B cell (primary cell): ENCODE results near the gene RMND5A. TPM values are rescaled to one million over a fixed set of nuclear protein-coding genes. Genes with fewer than 3 reads are reported as not detected.

Experiments used
- ATAC-seq: fragments of 200-7000 bp; cut with Tn5 transposase; one replicate; pipeline ENCODE4 v1.10.0; 2021; ENCODE audit warnings: low read depth, mild to moderate bottlenecking, moderate number of reproducible peaks, moderate library complexity
- CTCF ChIA-PET: fragments of 350-600 bp; sonication (Branson Sonifier 250); formaldehyde crosslinking; loops from one replicate; lab custom pipeline; 2021; ENCODE audit warnings: antibody characterized with exemption, inconsistent platforms; lab: Charles Lee
- POLR2A ChIA-PET: fragments of 350-600 bp; sonication (Branson Sonifier 250); formaldehyde crosslinking; loops from one replicate; lab custom pipeline; 2021; ENCODE audit warnings: antibody characterized with exemption; lab: Charles Lee
- DNase-seq: peaks from one replicate; pipeline ENCODE4 v3.0.0; 2013
- H2AFZ ChIP-seq: 2 replicates; pipeline ENCODE4 v1.6.1; 2012; ENCODE audit warnings: mild to moderate bottlenecking, low read depth, low read length; ENCODE audit not compliant: insufficient read depth, poor library complexity, severe bottlenecking
- H3K27ac ChIP-seq, 2 donors: 1 replicate in 1 of 2; 2 replicates in 1 of 2; pipeline ENCODE4 v1.5.1; 2012 to 2013; ENCODE audit warnings: low read length in 2 of 2, mild to moderate bottlenecking in 2 of 2, moderate library complexity in 1 of 2
- H3K27me3 ChIP-seq, 4 experiments: fragments of 200-600 bp in 1 of 4; sonication (generic) in 1 of 4; replicated peaks in 1 of 4; 1 replicate in 2 of 4; 2 replicates in 2 of 4; pipeline versions ENCODE4 v1.6.1 to v1.7.0; 2013 to 2016; ENCODE audit warnings: low read length in 3 of 4, mild to moderate bottlenecking in 2 of 4, mixed read lengths in 1 of 4, moderate library complexity in 1 of 4; ENCODE audit not compliant: insufficient read depth in 4 of 4, control insufficient read depth in 3 of 4; ENCODE audit errors: control extremely low read depth in 1 of 4
- H3K36me3 ChIP-seq, 2 experiments: replicated peaks in 1 of 2; 1 replicate in 1 of 2; 2 replicates in 1 of 2; pipeline versions ENCODE4 v1.6.1 to v1.7.1; 2013; ENCODE audit warnings: low read length in 1 of 2; ENCODE audit not compliant: insufficient read depth in 2 of 2, control insufficient read depth in 1 of 2; ENCODE audit errors: control extremely low read depth in 1 of 2, extremely low read depth in 1 of 2
- H3K4me1 ChIP-seq, 2 donors: fragments of 200-600 bp in 1 of 2; sonication (generic) in 1 of 2; 1 replicate in 1 of 2; 2 replicates in 1 of 2; pipeline versions ENCODE4 v1.5.1 to v1.6.1; 2013 to 2017; ENCODE audit warnings: low read length in 2 of 2; ENCODE audit not compliant: control insufficient read depth in 2 of 2, insufficient read depth in 2 of 2
- H3K4me2 ChIP-seq: replicated peaks from 2 replicates; pipeline ENCODE3; 2012; ENCODE audit warnings: mild to moderate bottlenecking, low read depth, low read length; ENCODE audit not compliant: poor library complexity, severe bottlenecking
- H3K4me3 ChIP-seq, 5 experiments: fragments of 200-600 bp in 1 of 5; sonication (generic) in 1 of 5; 1 replicate in 3 of 5; 2 replicates in 2 of 5; pipeline versions ENCODE4 v1.5.1 to v1.7.0; 2011 to 2016; ENCODE audit warnings: low read length in 4 of 5, mild to moderate bottlenecking in 4 of 5, low read depth in 2 of 5, control low read depth in 1 of 5, moderate library complexity in 1 of 5; ENCODE audit not compliant: insufficient read depth in 1 of 5; ENCODE audit errors: control extremely low read depth in 1 of 5, extremely low read depth in 1 of 5
- H3K79me2 ChIP-seq: fragments of 200-600 bp; sonication (generic); one replicate; pipeline ENCODE4 v1.6.0; 2016; ENCODE audit warnings: low read length; ENCODE audit not compliant: control insufficient read depth, insufficient read depth
- H3K9ac ChIP-seq: fragments of 200-600 bp; sonication (generic); 2 replicates; pipeline ENCODE4 v1.6.1; 2017; ENCODE audit warnings: mild to moderate bottlenecking, low read length, moderate library complexity
- H3K9me3 ChIP-seq, 3 donors: one replicate each; pipeline versions ENCODE4 v1.6.1 to v1.7.1; 2013; ENCODE audit warnings: low read length in 2 of 3; ENCODE audit not compliant: control insufficient read depth in 2 of 3, insufficient read depth in 1 of 3; ENCODE audit errors: control extremely low read depth in 1 of 3
- H4K20me1 ChIP-seq: 2 replicates; pipeline ENCODE4 v1.6.0; 2012; ENCODE audit warnings: mild to moderate bottlenecking, low read length; ENCODE audit not compliant: insufficient read depth, control insufficient read depth, poor library complexity, severe bottlenecking
- H3K27ac Mint-ChIP-seq: one replicate; pipeline ENCODE4 v1.8.0; 2021; ENCODE audit warnings: mixed read lengths
- H3K27me3 Mint-ChIP-seq: one replicate; pipeline ENCODE4 v1.8.0; 2021; ENCODE audit warnings: mixed read lengths
- H3K4me1 Mint-ChIP-seq: one replicate; pipeline ENCODE4 v1.8.0; 2021; ENCODE audit warnings: mixed read lengths
- H3K4me3 Mint-ChIP-seq: one replicate; pipeline ENCODE4 v1.8.0; 2021; ENCODE audit warnings: mixed read lengths
- H3K9me3 Mint-ChIP-seq: one replicate; pipeline ENCODE4 v1.8.0; 2022; ENCODE audit warnings: mixed read lengths; ENCODE audit not compliant: insufficient read depth
- CTCF ChIP-seq: fragments of 200-600 bp; IDR thresholded peaks from one replicate; pipeline ENCODE4 v1.8.0; 2022; ENCODE audit warnings: antibody characterized with exemption, mild to moderate bottlenecking
- EZH2 ChIP-seq: IDR thresholded peaks from 2 replicates; pipeline ENCODE4 v1.6.1; 2012; ENCODE audit warnings: borderline replicate concordance, low read depth, mild to moderate bottlenecking, moderate library complexity, low read length; ENCODE audit not compliant: insufficient read depth, poor library complexity, severe bottlenecking
- WGBS: methylation state at CpG from one replicate; pipeline ENCODE4 v1.1.5; 2013; ENCODE audit warnings: missing lambda C conversion rate; ENCODE audit not compliant: insufficient coverage; 5-methylcytosine and 5-hydroxymethylcytosine counted together
- intact Hi-C: fragments of 100-400 bp; cut with micrococcal nuclease; formaldehyde crosslinking; loops from one replicate; pipeline ENCODE4 v1.10.0; 2022
- polyA plus RNA-seq: library from polyadenylated mRNA; depleted of rRNA; stranded (reverse); fragments of >200 nt; gene quantifications from 2 replicates; pipeline ENCODE4 v1.2.3, GENCODE V29; 2012
- total RNA-seq, 2 donors: library from RNA; stranded (reverse); fragments of 120-200 nt in 1 of 2; gene quantifications; 1 replicate in 1 of 2; 2 replicates in 1 of 2; pipeline versions ENCODE4 v1.2.3 to v1.2.4, GENCODE V29; 2013 to 2022

Gene RMND5A
- total and polyA plus RNA-seq, 2 donors (not counting 1 experiment from before 2014, with no cell fraction given): 13.0 to 33.7 TPM

DNA sequence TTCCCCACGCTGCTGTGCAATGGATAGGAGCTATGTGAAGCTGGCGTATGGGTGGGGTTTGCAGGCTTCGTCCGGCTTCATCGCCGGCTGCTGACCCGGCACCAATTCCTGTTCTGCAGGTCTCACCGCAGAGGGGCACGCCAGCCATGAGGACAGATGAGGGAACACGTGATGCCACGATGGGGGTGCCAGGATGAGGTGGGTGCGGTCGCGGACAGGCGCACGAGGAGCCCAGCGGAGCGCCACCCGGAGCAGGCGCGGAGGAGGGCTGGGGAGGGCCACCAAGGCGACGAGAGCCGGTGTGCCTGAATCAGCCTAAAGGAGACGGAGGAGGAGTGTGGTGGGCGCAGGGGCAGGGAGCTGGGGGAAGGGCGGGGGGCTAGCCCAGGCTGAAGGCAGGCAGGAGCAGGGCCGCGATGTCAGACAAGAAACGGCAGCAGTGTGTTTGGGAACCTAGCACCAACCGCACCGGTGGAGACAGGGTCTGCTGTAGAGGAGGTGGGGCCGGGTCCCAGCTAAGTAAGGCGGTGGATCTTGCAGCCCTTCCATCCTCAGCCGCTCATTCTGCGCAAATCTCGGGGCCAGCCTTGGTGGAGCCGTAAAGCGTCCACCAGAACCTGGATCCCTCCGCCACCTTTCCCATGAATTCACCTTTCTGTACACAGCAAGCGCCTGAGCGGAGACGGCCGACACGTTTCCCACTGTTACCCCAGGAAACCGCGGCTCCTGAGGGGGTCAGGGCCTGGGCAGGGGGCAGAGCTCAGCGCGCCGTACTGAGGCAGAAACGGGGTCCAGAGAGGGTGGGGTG is 87.6 kb downstream of the RMND5A start:
- Mint-ChIP-seq H3K27ac (no peak overlapping the region), H3K9me3 (no peaks in the 10 kb centered on the region), H3K4me3 (peak overlapping the region; percentile 95), H3K4me1 (peaks cover 23% of the 10 kb centered on the region), H3K27me3 (peaks cover 44% of the 10 kb centered on the region)
- DNase-seq (peak; percentile 58), ATAC-seq (peak; percentile 31)
- Histone ChIP-seq H3K79me2 (no peaks in the 10 kb centered on the region), H3K27me3 (peaks cover 0 to 41% (median 21%) of the 10 kb centered on the region in 4 experiments), H3K9me3 (peaks cover 0 to 6% (median 0%) of the 10 kb centered on the region in 3 donors), H3K9ac (peak overlapping the region; percentile 49), H4K20me1 (no peaks in the 10 kb centered on the region), H2AFZ (peak overlapping the region; percentile 85), H3K4me2 (peak overlapping the region; percentile 91), H3K4me1 (peaks cover 27 to 30% of the 10 kb centered on the region in 2 donors), H3K4me3 (peak overlapping the region; percentile 7 to 63 (median 46)), H3K27ac (no peak overlapping the region), H3K36me3 (no peaks in the 10 kb centered on the region)
- ChIA-PET POLR2A (interaction anchor here (0.6 kb wide), 1 partner anchor 8 kb away, joined by 5 read pairs; no protein-coding TSS in a partner anchor), CTCF (interaction anchor here (1.6 to 2.2 kb wide), 3 partner anchors 16 to 43 kb away, joined by 5 to 7 read pairs (median 7); partner anchors contain the start of gene CD8A)
- TF ChIP-seq EZH2: no peak
- TF ChIP-seq CTCF: no peak
- intact Hi-C loops: no loop called here
- WGBS: under 1% methylated on average over 51 of the region's 51 CpGs
